Small intestine (tissue), 7 donors: ENCODE results near the gene OR5AN1. TPM values are rescaled to one million over a fixed set of nuclear protein-coding genes. Genes with fewer than 3 reads are reported as not detected.
"Not testable (repeated sequence)": the region's sequence is repeated elsewhere in the genome, so short reads cannot be mapped to it uniquely, and the experiment has no call there.

Experiments
- DNase-seq, 2 donors: peaks; one replicate each; pipeline versions ENCODE4 v3.0.0 to v3.0.0-alpha.2; 2013
- FAIRE-seq: peaks from 2 replicates; lab custom pipeline; 2012; peaks lifted over from hg19 to GRCh38; lab: Jason Lieb, UNC
- H3K27ac ChIP-seq, 3 donors: one replicate each; pipeline ENCODE4 v1.5.1; 2013; ENCODE audit warnings: low read length in 2 of 3, mild to moderate bottlenecking in 2 of 3, control low read depth in 1 of 3, inconsistent platforms in 1 of 3, low read depth in 1 of 3, moderate library complexity in 1 of 3
- H3K27me3 ChIP-seq, 3 donors: one replicate each; pipeline ENCODE4 v1.6.1; 2013; ENCODE audit warnings: low read length in 3 of 3, inconsistent platforms in 1 of 3; ENCODE audit not compliant: control insufficient read depth in 3 of 3, insufficient read depth in 3 of 3
- H3K36me3 ChIP-seq, 3 donors: one replicate each; pipeline ENCODE4 v1.6.1; 2013; ENCODE audit warnings: low read length in 3 of 3, inconsistent platforms in 1 of 3, low read depth in 1 of 3, mild to moderate bottlenecking in 1 of 3, moderate library complexity in 1 of 3; ENCODE audit not compliant: control insufficient read depth in 3 of 3, insufficient read depth in 2 of 3
- H3K4me1 ChIP-seq, 3 donors: one replicate each; pipeline ENCODE4 v1.6.1; 2013; ENCODE audit warnings: low read length in 2 of 3, inconsistent platforms in 1 of 3, low read depth in 1 of 3, mild to moderate bottlenecking in 1 of 3, moderate library complexity in 1 of 3; ENCODE audit not compliant: control insufficient read depth in 3 of 3, insufficient read depth in 2 of 3
- H3K4me3 ChIP-seq, 3 donors: one replicate each; pipeline ENCODE4 v1.5.1; 2013; ENCODE audit warnings: low read length in 3 of 3, control low read depth in 1 of 3, inconsistent platforms in 1 of 3, low read depth in 1 of 3, mild to moderate bottlenecking in 1 of 3, moderate library complexity in 1 of 3
- H3K9me3 ChIP-seq, 2 donors: one replicate each; pipeline ENCODE4 v1.6.1; 2013; ENCODE audit warnings: low read depth in 1 of 2, low read length in 1 of 2; ENCODE audit not compliant: control insufficient read depth in 2 of 2, insufficient read depth in 1 of 2
- WGBS, 3 donors: extraction: QIAGEN DNeasy Blood & Tissue Kit; methylation state at CpG; one replicate each; pipeline ENCODE4 v1.1.7; 2013; 5-methylcytosine and 5-hydroxymethylcytosine counted together
- polyA plus RNA-seq, 4 donors: library from polyadenylated mRNA; stranded (reverse) in 3 of 4; unstranded in 1 of 4; fragments of 200-250 nt in 3 of 4; fragments of 120-200 nt in 1 of 4; gene quantifications; one replicate each; pipeline versions ENCODE4 v1.2.1 to v1.2.3, GENCODE V29; 2013
- donor health status: healthy with polysubstance abuse.
- donor health status: control.
- donor health status: control.
- donor health status: Bipolar disorder and iron deficiency.
- donor health status: healthy.

OR5AN1 gene
- polyA plus RNA-seq, 4 donors = not detected

GRCh38 chr11:59365232-59366018 is 6.7 kb downstream of the OR5AN1 start:
- no peak for FAIRE-seq

GRCh38 chr11:59368238-59369022 is 9.7 kb downstream of the OR5AN1 start:
- Histone ChIP-seq H3K27ac (no peak overlapping the region), H3K36me3 (no peaks in the 10 kb centered on the region), H3K27me3 (peaks cover 0 to 2% (median 0%) of the 10 kb centered on the region in 3 donors), H3K9me3 (peaks cover 0 to 9% of the 10 kb centered on the region in 2 donors), H3K4me3 (no peak overlapping the region), H3K4me1 (no peaks in the 10 kb centered on the region)
- no peak for FAIRE-seq
- DNase-seq = no peak
- WGBS, 3 donors = 54 to 65% (median 58%) methylated on average over 8 of the region's 8 CpGs

More at GRCh38 chr11:59365232-59366018, 6.7 kb downstream of the OR5AN1 start:
- H3K9me3 ChIP-seq = peaks cover 0 to 3% of the 10 kb centered on the region in 2 donors
- no peaks in the 10 kb centered on the region for H3K36me3 ChIP-seq
- H3K4me3 ChIP-seq = no peak overlapping the region
- no peaks in the 10 kb centered on the region for H3K4me1 ChIP-seq
- DNase-seq = no peak
- H3K27me3 ChIP-seq = peaks cover 0 to 2% (median 0%) of the 10 kb centered on the region in 3 donors
- no peak overlapping the region for H3K27ac ChIP-seq

GRCh38 chr11:59372324-59372723 is 13.6 kb downstream of the OR5AN1 start:
- WGBS, 3 donors = 12 to 52% (median 26%) methylated on average over 3 of the region's 3 CpGs
- not testable (repeated sequence) for FAIRE-seq, H3K27ac ChIP-seq, H3K27me3 ChIP-seq, H3K4me1 ChIP-seq, H3K9me3 ChIP-seq, H3K4me3 ChIP-seq, DNase-seq, H3K36me3 ChIP-seq

- Histone ChIP-seq H3K9me3 (no peaks in the 10 kb centered on the region), H3K4me3 (no peak overlapping the region), H3K27ac (no peak overlapping the region), H3K27me3 (no peaks in the 10 kb centered on the region), H3K4me1 (no peaks in the 10 kb centered on the region), H3K36me3 (no peaks in the 10 kb centered on the region)
- FAIRE-seq (no peak), DNase-seq (no peak)
- 40 to 51% (median 46%) methylated on average over 2 of the region's 2 CpGs for WGBS, 3 donors
These were observed 21.8 kb downstream of the OR5AN1 start for GRCh38 chr11:59380263-59381059.

- no peaks in the 10 kb centered on the region for H3K9me3 ChIP-seq
- FAIRE-seq = no peak
These were observed 35.5 kb downstream of the OR5AN1 start for GRCh38 chr11:59394186-59394585.

GRCh38 chr11:59400461-59401261 is 42.0 kb downstream of the OR5AN1 start:
- H3K4me1 ChIP-seq = no peaks in the 10 kb centered on the region
- H3K36me3 ChIP-seq = no peaks in the 10 kb centered on the region
- no peaks in the 10 kb centered on the region for H3K27me3 ChIP-seq
- DNase-seq = no peak
- H3K4me3 ChIP-seq = no peak overlapping the region
- H3K9me3 ChIP-seq = peaks cover 0 to 6% of the 10 kb centered on the region in 2 donors
- FAIRE-seq = no peak
- WGBS, 3 donors = 73 to 80% (median 79%) methylated on average over 3 of the region's 3 CpGs
- no peak overlapping the region for H3K27ac ChIP-seq

More at GRCh38 chr11:59394186-59394585, 35.5 kb downstream of the OR5AN1 start:
- no peaks in the 10 kb centered on the region for H3K27me3 ChIP-seq
- no peak overlapping the region for H3K27ac ChIP-seq
- H3K36me3 ChIP-seq = no peaks in the 10 kb centered on the region
- no peak for DNase-seq
- no peak overlapping the region for H3K4me3 ChIP-seq
- H3K4me1 ChIP-seq = no peaks in the 10 kb centered on the region

- no peaks in the 10 kb centered on the region for H3K36me3 ChIP-seq
- DNase-seq (no peak), FAIRE-seq (no peak)
- 55 to 59% (median 59%) methylated on average over 2 of the region's 2 CpGs for WGBS, 3 donors
- H3K4me1 ChIP-seq = no peaks in the 10 kb centered on the region
- no peak overlapping the region for H3K27ac ChIP-seq
- H3K9me3 ChIP-seq = peaks cover 0 to 6% of the 10 kb centered on the region in 2 donors
- H3K27me3 ChIP-seq = no peaks in the 10 kb centered on the region
- no peak overlapping the region for H3K4me3 ChIP-seq
These were observed 42.5 kb downstream of the OR5AN1 start for GRCh38 chr11:59401262-59401552.

- Histone ChIP-seq H3K4me3 (no peak overlapping the region), H3K4me1 (no peaks in the 10 kb centered on the region), H3K27ac (no peak overlapping the region), H3K36me3 (no peaks in the 10 kb centered on the region), H3K9me3 (peaks cover 0 to 6% of the 10 kb centered on the region in 2 donors), H3K27me3 (no peaks in the 10 kb centered on the region)
- FAIRE-seq = no peak
- no peak for DNase-seq
These were observed 44.9 kb downstream of the OR5AN1 start for GRCh38 chr11:59403546-59403945.
